ENCODE data around the gene TEPSIN. TPM values are rescaled to one million over a fixed set of nuclear protein-coding genes. Genes with fewer than 3 reads are reported as not detected.

Gene TEPSIN
- total and polyA plus RNA-seq, 2 of the 8 experiments (the other 6 are each of a cell fraction or from before 2014, with no cell fraction given), result 22.9 to 28.0 TPM

DNA sequence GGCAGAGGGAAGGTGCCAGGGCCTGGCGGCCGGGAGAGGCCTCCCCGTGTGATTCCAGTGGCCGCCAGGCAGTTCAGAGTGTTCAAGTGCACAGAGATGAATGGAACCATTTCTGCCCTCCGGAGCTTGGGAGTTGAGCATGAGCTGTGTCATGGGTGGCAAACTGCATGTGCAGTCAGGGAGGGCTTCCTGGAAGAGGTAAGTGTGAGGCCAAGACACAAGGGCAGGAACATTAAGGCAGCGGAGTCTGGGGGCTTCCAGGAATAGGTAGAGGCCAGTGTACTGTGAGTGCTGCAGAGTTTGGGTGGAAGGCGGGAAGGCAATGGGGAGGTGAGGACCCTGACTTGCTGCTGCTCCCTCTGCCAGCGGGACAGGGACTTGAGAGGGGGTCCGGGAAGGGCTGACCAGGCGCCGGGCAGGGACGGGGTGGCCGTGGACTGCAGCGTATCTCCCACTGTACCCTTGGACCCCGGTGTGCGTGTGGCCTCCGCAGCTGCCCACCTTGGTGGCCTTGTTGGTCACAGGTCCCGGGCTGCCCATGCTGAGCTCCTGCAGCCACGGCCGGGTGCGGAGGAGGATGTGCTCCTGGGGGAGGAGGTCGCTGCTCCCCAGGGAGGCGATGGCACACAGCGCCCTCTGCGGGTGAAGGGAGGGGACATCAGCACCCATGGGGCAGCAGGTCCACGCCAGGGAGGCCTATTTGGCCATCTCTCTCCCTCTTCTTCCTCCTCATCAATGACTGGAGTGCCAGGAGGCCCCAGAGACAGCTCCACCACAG lies 8.6 kb downstream of the TEPSIN start:
- H2BK15ac ChIP-seq (ENCODE audit: low read length), result no peak overlapping the region
- WGBS, 2 experiments (ENCODE audit: extremely low coverage in 1 of 2, insufficient coverage in 1 of 2, insufficient read length in 1 of 2, insufficient replicate concordance in 2 of 2, low coverage in 1 of 2, low lambda C conversion rate in 2 of 2, missing lambda C conversion rate in 1 of 2), result 90% methylated on average over 23 of the region's 26 CpGs; no CpG with 5 or more reads in 1 of the 2 experiments
- no peak for TF ChIP-seq JUND (IDR thresholded peaks at IDR 0.05; ENCODE audit: low read length)
- TF ChIP-seq SIX5 (IDR thresholded peaks at IDR 0.05; ENCODE audit: low read depth, low read length), result no peak
- TF ChIP-seq, protein P1, sequence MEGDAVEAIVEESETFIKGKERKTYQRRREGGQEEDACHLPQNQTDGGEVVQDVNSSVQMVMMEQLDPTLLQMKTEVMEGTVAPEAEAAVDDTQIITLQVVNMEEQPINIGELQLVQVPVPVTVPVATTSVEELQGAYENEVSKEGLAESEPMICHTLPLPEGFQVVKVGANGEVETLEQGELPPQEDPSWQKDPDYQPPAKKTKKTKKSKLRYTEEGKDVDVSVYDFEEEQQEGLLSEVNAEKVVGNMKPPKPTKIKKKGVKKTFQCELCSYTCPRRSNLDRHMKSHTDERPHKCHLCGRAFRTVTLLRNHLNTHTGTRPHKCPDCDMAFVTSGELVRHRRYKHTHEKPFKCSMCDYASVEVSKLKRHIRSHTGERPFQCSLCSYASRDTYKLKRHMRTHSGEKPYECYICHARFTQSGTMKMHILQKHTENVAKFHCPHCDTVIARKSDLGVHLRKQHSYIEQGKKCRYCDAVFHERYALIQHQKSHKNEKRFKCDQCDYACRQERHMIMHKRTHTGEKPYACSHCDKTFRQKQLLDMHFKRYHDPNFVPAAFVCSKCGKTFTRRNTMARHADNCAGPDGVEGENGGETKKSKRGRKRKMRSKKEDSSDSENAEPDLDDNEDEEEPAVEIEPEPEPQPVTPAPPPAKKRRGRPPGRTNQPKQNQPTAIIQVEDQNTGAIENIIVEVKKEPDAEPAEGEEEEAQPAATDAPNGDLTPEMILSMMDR (IDR thresholded peaks at IDR 0.05; ENCODE audit: control extremely low read depth in 1 of 3, insufficient read depth in 1 of 3, low read depth in 1 of 3, low read length in 3 of 3), result peak; percentile 53 to 83 (median 62)
- TF ChIP-seq RAD21 (IDR thresholded peaks at IDR 0.05 in 1 of 2, conservative IDR thresholded peaks at IDR 0.05 in 1 of 2; ENCODE audit: low read depth in 2 of 2, low read length in 2 of 2), result peak; percentile 12 to 45; a peak in 3 of 4 replicates
- H3K18ac ChIP-seq (ENCODE audit: extremely low read depth, low read length), result no peak overlapping the region
- H3K9me3 ChIP-seq (ENCODE audit: insufficient read depth in 2 of 2, low read depth in 1 of 2, low read length in 1 of 2), result no peaks in the 10 kb centered on the region; a peak in 1 of 4 replicates
- H3K9ac ChIP-seq (replicated peaks in 1 of 4; ENCODE audit: extremely low read depth in 1 of 4, low read depth in 3 of 4, low read length in 3 of 4), result no peak overlapping the region
- no peak overlapping the region for H3K23ac ChIP-seq (ENCODE audit: insufficient read length)
- H3K36me3 ChIP-seq (ENCODE audit: control insufficient read depth in 2 of 4, insufficient read depth in 4 of 4, low read length in 3 of 4), result peaks cover 0 to 18% (median 4%) of the 10 kb centered on the region in 4 experiments; a peak in 5 of 8 replicates
- DNase-seq (ENCODE audit: low read depth in 1 of 2, low spot score in 2 of 2), result no peak
- no peak overlapping the region for H3K14ac ChIP-seq (ENCODE audit: insufficient read length)
- no peak overlapping the region for H3K4me2 ChIP-seq (ENCODE audit: insufficient read depth in 1 of 2, low read depth in 2 of 2, low read length in 2 of 2)
- 0 out of 2 replicates have a peak overlapping the region, but pooled peaks have one; percentile 25 for H4K8ac ChIP-seq (ENCODE audit: extremely low read depth, insufficient read depth, low read length)
- no peaks in the 10 kb centered on the region for H3K23me2 ChIP-seq (ENCODE audit: low read depth, low read length)
- no peak overlapping the region for H4K91ac ChIP-seq (replicated peaks; ENCODE audit: insufficient read length, low read length)
- no peak overlapping the region for H2BK5ac ChIP-seq (ENCODE audit: low read depth, low read length)
- CTCF ChIA-PET (ENCODE audit: partially characterized antibody), result interaction anchor here (0.6 to 1.7 kb wide), 14 partner anchors 9 to 1600 kb away, joined by 3 to 10 read pairs (median 3); partner anchors contain the start of genes NDUFAF8 and TEPSIN
- no peak overlapping the region for H3K4ac ChIP-seq (replicated peaks; ENCODE audit: insufficient read length, low read depth, low read length)
- no peak overlapping the region for H3K56ac ChIP-seq (replicated peaks; ENCODE audit: insufficient read length, low read depth, low read length)
- H3K4me1 ChIP-seq (replicated peaks in 1 of 4; ENCODE audit: control insufficient read depth in 3 of 4, insufficient read depth in 4 of 4, low read length in 3 of 4), result no peaks in the 10 kb centered on the region
- no peak for FAIRE-seq
- H4K20me1 ChIP-seq (replicated peaks in 1 of 2; ENCODE audit: control insufficient read depth in 1 of 2, insufficient read depth in 2 of 2, low read length in 2 of 2), result peaks cover 0 to 10% of the 10 kb centered on the region in 2 experiments
- H2BK120ac ChIP-seq (replicated peaks; ENCODE audit: low read depth, low read length), result no peak overlapping the region
- no peak overlapping the region for H2BK12ac ChIP-seq (ENCODE audit: low read depth, low read length)
- no peak overlapping the region for H2BK20ac ChIP-seq (ENCODE audit: low read length)
- POLR2A ChIA-PET (ENCODE audit: partially characterized antibody), result interaction anchor here (0.8 to 1.7 kb wide), 6 partner anchors 9 to 279 kb away, joined by 3 to 10 read pairs (median 3); partner anchors contain the start of genes NDUFAF8 and TEPSIN
- no peaks in the 10 kb centered on the region for H3K27me3 ChIP-seq (replicated peaks in 1 of 4; ENCODE audit: control insufficient read depth in 3 of 4, extremely low read depth in 1 of 4, insufficient read depth in 3 of 4, low read length in 3 of 4)
- no peak overlapping the region for H2AK5ac ChIP-seq (ENCODE audit: low read depth, low read length)
- H3K27ac ChIP-seq (ENCODE audit: low read depth, low read length), result no peak overlapping the region
- no peak overlapping the region for H3K4me3 ChIP-seq (ENCODE audit: extremely low read depth in 1 of 4, insufficient read depth in 2 of 4, low read depth in 3 of 4, low read length in 4 of 4)
- H4K5ac ChIP-seq (ENCODE audit: insufficient read length, low read depth, low read length), result no peak overlapping the region
- no peaks in the 10 kb centered on the region; the same call in 1 of the 2 replicates for H3K79me1 ChIP-seq (ENCODE audit: low read depth, low read length)
- no peak overlapping the region for H2AFZ ChIP-seq (ENCODE audit: low read length)
- H3K79me2 ChIP-seq (ENCODE audit: control insufficient read depth in 1 of 2, insufficient read depth in 2 of 2, low read length in 2 of 2), result no peaks in the 10 kb centered on the region

Data from H1 (cell line).